ENCODE results near the gene BCL2L2.

DNA sequence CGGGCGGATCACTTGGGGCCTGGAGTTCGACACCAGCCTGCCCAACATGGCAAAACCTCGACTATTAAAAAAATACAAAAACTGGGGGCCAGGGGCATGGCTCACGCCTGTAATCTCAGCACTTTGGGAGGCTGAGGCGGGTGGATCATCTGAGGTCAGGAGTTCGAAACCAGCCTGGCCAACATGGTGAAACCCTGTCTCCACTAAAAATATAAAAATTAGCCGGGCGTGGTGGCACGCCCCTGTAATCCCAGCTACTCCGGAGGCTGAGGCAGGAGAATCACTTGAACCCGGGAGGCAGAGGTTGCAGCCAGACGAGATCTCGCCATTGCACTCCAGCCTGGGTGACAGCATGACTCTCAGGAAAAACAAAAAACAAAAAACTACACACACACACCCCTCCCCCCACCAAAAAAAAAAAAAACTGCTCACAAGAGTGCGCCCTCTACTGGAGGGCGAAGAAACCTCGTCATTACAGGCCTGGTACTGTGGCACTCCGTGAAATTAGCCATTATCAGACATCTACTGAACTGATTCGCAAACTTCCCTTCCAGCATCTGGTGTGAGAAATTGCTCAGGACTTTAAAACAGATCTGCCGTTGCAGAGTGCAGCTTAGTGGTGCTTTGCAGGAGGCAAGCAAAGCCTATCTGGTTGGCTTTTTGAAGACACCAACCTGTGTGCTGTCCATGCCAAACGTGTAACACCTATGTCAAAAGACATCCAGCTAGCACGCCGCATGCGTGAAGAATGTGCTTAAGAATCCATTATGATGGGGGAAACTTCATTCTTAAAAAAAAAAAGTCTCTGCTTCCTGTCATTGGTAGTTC is 11.7 kb upstream of the BCL2L2 start:
- TF ChIP-seq, protein P1, sequence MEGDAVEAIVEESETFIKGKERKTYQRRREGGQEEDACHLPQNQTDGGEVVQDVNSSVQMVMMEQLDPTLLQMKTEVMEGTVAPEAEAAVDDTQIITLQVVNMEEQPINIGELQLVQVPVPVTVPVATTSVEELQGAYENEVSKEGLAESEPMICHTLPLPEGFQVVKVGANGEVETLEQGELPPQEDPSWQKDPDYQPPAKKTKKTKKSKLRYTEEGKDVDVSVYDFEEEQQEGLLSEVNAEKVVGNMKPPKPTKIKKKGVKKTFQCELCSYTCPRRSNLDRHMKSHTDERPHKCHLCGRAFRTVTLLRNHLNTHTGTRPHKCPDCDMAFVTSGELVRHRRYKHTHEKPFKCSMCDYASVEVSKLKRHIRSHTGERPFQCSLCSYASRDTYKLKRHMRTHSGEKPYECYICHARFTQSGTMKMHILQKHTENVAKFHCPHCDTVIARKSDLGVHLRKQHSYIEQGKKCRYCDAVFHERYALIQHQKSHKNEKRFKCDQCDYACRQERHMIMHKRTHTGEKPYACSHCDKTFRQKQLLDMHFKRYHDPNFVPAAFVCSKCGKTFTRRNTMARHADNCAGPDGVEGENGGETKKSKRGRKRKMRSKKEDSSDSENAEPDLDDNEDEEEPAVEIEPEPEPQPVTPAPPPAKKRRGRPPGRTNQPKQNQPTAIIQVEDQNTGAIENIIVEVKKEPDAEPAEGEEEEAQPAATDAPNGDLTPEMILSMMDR (IDR thresholded peaks at IDR 0.05): peak; percentile 87 to 92 (median 88)
- TF ChIP-seq POLR2A (IDR thresholded peaks at IDR 0.05): no peak
- no peak for TF ChIP-seq POLR2AphosphoS5 (IDR thresholded peaks at IDR 0.05)
- TF ChIP-seq EP300 (IDR thresholded peaks at IDR 0.05; ENCODE audit: low read depth): no peak
